ENCODE measurements around the gene B3GAT1.

B3GAT1 gene

DNA sequence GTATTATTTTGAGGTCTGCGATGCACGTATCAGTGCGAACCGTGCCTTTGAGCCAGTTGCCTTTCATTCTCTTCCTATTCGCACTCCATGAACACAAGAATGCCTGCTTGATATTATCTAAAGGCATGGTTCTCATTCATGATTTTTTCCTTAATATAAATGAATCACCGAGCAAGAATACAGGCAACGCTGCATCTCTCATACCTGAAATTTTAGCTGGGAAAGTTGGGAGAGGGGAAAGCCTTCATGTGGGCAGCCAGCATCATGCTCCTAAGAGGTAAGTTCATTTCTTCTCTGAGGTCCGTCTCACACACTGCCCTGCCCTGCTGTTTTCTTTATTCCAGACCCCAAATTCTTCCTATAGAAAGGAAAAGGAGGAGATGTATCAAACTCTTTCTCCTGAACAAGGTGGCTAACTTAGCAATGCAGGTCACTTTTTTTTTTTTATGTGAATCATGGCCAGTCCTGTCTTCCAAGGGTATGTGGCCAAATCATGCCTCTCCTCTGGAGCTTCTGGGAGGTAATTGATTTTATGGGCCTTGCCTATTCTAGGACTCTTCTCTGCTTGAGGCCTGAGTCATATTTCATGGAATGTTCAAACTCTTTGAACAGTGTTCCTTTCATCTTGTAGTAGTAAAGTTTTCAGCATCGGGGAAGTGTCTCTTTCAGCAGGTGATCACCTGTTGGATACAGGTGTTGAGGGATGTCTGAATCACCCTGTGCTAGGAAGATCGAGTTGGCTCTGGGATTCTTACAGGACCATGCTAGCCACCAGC, 77.1 kb downstream of the B3GAT1 start:
- DNase-seq (ENCODE audit: low read depth in 2 of 2): no peak

DNA sequence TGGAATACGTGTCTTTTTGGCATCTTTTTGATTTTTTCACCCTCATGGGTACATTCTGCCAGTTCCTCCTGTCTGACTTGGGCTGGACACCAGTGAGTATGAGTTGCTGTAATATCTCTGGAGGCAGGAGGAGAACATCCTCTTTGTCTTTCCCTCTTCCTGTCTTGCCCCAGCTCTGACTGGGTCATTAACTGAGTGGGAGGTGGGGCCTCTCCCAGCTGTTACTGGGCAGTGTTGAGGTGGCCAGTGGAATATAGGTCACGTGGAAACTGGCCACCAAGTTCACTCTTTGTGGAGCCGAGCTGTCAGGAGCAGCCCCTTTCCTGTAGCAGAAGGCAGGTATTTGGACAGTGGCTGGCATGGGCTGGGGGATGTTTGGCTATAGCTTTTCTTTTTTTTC, 78.1 kb downstream of the B3GAT1 start:
- no peak for DNase-seq (ENCODE audit: low read depth in 2 of 2)

DNA sequence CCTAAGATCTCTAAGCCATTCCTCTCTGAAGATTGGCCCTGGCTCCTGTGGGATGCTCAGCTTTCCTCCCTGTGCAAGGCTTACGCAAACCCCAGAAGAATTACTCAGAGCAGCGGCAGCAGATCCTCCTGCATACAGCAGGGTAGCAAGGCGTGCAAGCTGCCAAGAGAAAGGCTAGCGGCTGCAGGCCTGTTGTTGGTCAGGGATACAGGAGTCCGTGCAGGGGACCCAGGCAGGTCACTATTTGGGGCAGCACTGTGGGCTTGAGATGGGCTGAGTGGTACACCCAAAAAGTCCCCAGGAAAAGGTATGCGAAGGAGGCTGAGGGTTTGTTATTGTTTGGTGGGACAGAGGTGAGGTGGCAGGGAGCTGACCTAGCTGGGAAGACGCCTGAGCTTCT, 78.7 kb downstream of the B3GAT1 start:
- DNase-seq (ENCODE audit: low read depth in 2 of 2): no peak

DNA sequence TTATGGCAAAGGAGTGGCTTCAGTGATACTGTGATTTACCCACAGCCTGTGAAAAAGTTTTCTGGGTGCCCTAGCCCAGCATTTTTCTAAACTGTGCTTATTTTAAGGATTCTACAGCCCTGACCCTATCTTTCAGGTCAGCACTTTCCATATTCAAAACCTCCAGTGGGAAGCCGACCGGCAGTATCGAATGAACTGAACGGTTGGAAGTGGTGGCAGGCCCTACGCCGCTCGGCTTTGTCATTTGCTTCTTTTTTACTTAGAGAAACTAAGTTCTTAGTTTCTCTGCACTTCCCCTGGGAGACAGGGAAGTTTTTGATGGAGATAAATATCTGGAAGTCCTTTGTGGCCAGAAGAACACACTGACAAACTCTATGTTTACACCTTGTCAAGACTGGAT, 79.3 kb downstream of the B3GAT1 start:
- DNase-seq (ENCODE audit: low read depth in 2 of 2): no peak

DNA sequence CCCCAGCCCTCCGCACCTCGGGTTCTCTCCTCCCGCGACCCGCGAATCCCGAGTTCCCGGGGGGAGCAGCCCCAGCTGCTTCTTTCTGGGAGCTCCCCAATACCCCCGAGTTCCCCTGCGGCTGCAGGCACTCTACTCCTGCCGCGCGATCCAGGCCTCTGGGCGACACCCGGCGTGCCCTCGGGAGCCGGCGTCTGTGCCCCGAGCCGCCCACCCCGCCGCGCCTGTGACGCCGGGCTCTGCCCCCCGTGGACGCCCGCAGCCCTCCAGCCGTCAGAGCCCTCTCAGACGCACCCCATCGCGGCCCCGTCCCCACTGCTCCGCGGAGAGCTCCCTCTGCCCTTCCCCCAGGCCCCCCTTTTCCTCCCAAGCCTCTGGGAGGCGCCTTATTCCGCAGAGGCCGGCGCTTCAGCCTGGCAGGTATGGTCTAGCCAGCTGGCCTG, 79.8 kb downstream of the B3GAT1 start:
- no peak for DNase-seq (ENCODE audit: low read depth in 2 of 2)

DNA sequence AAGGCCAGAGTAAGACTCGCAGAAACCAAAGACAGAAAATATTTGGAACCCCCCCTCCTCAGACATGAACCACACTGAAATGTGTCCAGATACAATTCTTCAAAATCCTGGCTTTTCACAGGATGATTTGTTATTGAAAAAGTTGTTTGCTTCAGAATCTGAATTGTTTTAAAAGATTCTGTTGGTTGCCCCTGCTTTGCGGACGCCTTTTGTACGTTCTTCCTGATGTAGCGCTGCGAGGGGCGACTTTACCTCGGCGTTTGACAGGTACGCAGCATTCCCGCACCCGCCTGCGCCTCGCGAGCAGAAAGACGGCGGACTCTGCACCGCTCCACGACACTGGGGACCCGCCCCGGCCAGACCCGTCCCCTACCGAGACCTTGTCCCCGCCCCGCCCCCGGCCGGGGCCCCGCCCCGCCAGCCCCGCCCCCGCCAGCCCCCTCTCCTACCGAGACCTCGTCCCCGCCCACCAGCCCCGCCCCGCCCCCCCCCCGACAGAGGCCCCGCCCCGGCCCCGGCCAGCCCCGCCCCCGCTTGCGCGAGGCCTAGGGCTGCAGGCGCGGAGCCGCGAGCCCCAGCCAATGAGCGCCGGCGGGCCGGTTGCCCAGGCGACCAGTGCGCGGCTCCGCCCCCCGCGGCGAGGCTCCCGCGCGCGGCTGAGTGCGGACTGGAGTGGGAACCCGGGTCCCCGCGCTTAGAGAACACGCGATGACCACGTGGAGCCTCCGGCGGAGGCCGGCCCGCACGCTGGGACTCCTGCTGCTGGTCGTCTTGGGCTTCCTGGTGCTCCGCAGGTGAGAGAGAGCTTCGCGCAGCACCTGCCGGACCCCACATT, 80.5 kb downstream of the B3GAT1 start, which contains the start of gene GLB1L2:
TSS of gene GLB1L2 (plus strand) at position 635 of the 835 bp plus-strand sequence. CDS start at position 709, 74 bp downstream.
- peak; percentile 59 to 61 for DNase-seq (ENCODE audit: low read depth in 2 of 2)

DNA sequence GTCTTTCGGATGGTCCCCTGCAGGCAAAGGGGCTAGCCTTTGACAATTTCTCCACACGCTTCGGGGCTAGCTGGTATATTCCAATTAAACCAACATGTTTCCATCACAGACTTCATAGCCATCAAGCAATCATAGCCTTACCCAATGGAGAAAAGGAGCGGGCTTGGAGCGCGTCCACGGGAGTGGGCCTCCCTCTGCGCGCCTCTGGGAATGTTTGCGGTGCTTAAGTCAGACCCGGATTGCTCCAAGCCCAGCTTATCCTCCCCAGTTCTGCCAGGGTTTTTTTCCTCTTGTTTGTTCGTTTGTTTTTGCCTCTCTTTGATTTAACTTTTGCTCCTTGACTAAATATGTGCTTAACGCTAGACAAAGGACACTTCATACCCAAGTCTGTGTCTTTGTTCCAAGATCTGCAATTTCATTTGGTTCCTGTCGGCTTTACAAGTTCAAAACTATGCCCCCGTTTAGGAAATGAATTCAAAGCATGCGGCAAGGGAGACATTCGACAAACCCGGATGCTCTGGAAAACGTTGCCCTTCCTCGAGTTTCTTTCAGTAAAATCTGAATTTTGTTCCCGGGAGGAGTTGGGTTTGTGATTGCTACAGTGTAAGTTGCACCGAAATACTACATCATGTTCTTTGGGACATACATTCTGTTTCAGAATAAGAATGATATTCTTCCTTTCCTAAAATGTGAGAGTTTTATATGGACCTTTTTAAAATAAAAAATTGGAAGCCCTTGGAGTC, 81.3 kb downstream of the B3GAT1 start:
- DNase-seq (ENCODE audit: low read depth in 2 of 2): no peak

Measured in stimulated activated CD4-positive, alpha-beta T cell treated with anti-CD3 and anti-CD28 coated beads, Interleukin-1b, Interleukin-23, amount 100 ng/mL, for 1 hour (primary cell).